Activated CD8-positive, alpha-beta memory T cell treated with anti-CD3 and anti-CD28 coated beads, Interleukin-2, amount 10 ng/mL, durations not matched to agents 7 days and 5 days (primary cell): ENCODE data around the gene RRAD. TPM values are rescaled to one million over a fixed set of nuclear protein-coding genes. Genes with fewer than 3 reads are reported as not detected.
"Not testable (repeated sequence)": the region's sequence is repeated elsewhere in the genome, so short reads cannot be mapped to it uniquely, and the experiment has no call there.

Source experiments
- ATAC-seq: fragments of 150-1000 bp; cut with Tn5 transposase; one replicate; pipeline ENCODE4 v1.10.0; 2021; ENCODE audit warnings: moderate library complexity
- CTCF ChIA-PET: fragments of 350-600 bp; sonication (Branson Sonifier 250); formaldehyde crosslinking; loops from one replicate; lab custom pipeline; 2021; ENCODE audit warnings: antibody characterized with exemption; lab: Charles Lee
- DNase-seq: peaks from one replicate; pipeline ENCODE4 v3.0.0-alpha.2; 2020
- H3K27ac Mint-ChIP-seq: one replicate; pipeline ENCODE4 v1.8.0; 2021; ENCODE audit warnings: mild to moderate bottlenecking, mixed read lengths
- H3K27me3 Mint-ChIP-seq: one replicate; pipeline ENCODE4 v1.8.0; 2021; ENCODE audit warnings: mixed read lengths
- H3K36me3 Mint-ChIP-seq: one replicate; pipeline ENCODE4 v1.8.0; 2021; ENCODE audit warnings: mild to moderate bottlenecking, mixed read lengths
- H3K4me1 Mint-ChIP-seq: one replicate; pipeline ENCODE4 v1.8.0; 2021; ENCODE audit warnings: mixed read lengths
- H3K4me3 Mint-ChIP-seq: one replicate; pipeline ENCODE4 v1.8.0; 2021; ENCODE audit warnings: mild to moderate bottlenecking, moderate library complexity, mixed read lengths
- H3K9me3 Mint-ChIP-seq: one replicate; pipeline ENCODE4 v1.8.0; 2022; ENCODE audit warnings: low read depth, mixed read lengths
- total RNA-seq, 2 experiments: library from RNA; stranded (reverse); gene quantifications; one replicate each; pipeline ENCODE4 v1.2.3, GENCODE V29; 2021

The RRAD gene
- total RNA-seq, 2 experiments from 2014 or later, result 0.55 to 2.5 TPM

DNA sequence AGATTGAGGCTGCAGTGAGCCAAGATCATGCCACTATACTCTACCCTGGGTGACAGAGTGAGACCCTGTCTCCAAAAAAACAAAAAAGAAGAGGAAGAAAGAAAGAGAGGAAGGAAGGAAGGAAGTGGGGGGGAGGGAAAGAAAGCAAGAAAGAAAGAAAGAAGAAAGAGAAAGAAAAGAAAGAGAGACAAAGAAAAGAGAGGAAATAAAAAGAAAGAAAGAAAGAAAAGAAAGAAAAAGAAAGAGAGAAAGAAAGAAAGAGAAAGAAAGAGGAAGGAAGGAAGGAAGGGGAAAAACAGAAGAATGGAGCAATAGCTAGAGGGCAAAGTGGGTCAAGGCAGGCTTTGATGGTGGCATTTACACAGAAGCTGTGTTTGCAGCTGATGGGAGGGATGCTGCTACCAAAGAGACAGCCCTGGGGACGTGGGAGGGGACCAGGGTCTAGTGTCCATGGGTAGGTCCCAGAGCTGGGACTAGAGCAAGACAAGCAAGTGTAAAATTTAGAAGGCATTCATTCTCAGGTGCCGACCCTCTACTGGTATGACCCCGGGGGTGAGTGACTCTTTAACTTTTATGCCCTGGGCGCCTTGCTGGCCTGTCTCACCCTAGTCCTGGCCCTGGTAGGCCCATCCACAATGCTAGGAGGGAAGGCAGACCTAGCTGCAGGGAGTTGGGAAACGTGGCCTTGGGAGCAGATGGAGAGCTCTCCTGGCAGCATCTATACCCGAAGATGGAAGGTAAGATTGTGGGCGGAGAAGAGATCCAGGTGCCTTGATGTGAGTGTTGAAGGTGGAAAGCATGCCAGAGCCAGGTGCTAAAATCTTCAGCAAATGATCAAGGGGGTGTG is 33.7 kb upstream of the RRAD start:
- Mint-ChIP-seq H3K36me3 (no peaks in the 10 kb centered on the region), H3K9me3 (no peaks in the 10 kb centered on the region), H3K27ac (peak overlapping the region; percentile 22), H3K27me3 (no peaks in the 10 kb centered on the region), H3K4me1 (peaks cover 31% of the 10 kb centered on the region), H3K4me3 (no peak overlapping the region)
- DNase-seq (no peak), ATAC-seq (no peak)
- CTCF ChIA-PET, result interaction anchor here (0.8 to 7.4 kb wide), 15 partner anchors 9 to 285 kb away, joined by 3 to 86 read pairs (median 5); partner anchors contain the start of genes B3GNT9, FBXL8, TMEM208 and TRADD

DNA sequence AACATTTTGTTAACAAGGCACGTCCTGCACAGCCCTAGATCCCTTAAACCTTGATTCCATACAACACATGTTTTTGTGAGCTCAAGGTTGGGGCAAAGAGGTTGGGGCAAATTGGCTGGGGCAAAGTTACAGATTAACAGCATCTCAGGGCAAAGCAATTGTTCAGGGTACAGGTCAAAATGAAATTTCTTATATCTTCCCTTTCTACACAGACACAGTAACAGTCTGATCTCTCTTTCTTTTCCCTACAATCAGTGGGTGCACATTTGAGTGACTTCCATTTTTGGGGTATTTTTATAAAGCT is 30.8 kb upstream of the RRAD start:
- CTCF ChIA-PET, result interaction anchor here (1.3 to 7.4 kb wide), 4 partner anchors 12 to 204 kb away, joined by 3 to 86 read pairs (median 17); partner anchors contain the start of genes FBXL8 and TRADD
- not testable (repeated sequence) for ATAC-seq, H3K36me3 Mint-ChIP-seq, H3K9me3 Mint-ChIP-seq, H3K4me3 Mint-ChIP-seq, DNase-seq, H3K27ac Mint-ChIP-seq
- Mint-ChIP-seq H3K4me1 (peaks cover 33% of the 10 kb centered on the region), H3K27me3 (peaks cover 15% of the 10 kb centered on the region)

DNA sequence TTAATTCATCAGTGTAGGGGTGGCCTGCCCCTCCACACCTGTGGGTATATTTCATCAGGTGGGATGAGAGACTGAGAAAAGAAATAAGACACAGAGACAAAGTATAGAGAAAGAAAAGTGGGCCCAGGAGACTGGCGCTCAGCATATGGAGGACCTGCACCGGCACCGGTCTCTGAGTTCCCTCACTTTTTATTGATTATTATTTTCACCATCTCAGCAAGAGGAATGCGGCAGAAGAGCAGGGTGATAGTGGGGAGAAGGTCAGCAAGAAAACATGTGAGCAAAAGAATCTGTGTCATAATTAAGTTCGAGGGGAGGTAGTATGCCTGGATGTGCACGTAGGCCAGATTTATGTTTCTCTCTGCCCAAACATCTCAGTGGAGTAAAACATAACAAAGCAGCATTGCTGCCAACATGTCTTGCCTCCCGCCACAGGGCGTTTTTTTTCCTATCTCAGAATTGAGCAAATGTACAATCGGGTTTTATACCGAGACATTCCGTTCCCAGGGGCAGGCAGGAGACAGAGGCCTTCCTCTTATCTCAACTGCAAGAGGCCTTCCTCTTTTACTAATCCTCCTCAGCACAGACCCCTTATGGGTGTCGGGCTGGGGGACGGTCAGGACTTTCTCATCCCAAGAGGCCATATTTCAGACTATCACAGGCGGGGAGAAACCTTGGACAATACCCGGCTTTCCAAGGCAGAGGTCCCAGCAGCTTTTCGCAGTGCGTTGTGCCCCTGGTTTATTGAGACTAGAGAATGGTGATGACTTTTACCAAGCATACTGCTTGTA is 30.2 kb upstream of the RRAD start:
- CTCF ChIA-PET, result interaction anchor here (1.3 to 7.4 kb wide), 3 partner anchors 12 to 204 kb away, joined by 3 to 86 read pairs (median 15); partner anchors contain the start of genes FBXL8 and TRADD
- H3K9me3 Mint-ChIP-seq, ATAC-seq, H3K36me3 Mint-ChIP-seq, H3K27ac Mint-ChIP-seq, H3K4me3 Mint-ChIP-seq, DNase-seq: not testable (repeated sequence)
- H3K27me3 Mint-ChIP-seq, result peaks cover 15% of the 10 kb centered on the region
- H3K4me1 Mint-ChIP-seq, result peaks cover 31% of the 10 kb centered on the region

DNA sequence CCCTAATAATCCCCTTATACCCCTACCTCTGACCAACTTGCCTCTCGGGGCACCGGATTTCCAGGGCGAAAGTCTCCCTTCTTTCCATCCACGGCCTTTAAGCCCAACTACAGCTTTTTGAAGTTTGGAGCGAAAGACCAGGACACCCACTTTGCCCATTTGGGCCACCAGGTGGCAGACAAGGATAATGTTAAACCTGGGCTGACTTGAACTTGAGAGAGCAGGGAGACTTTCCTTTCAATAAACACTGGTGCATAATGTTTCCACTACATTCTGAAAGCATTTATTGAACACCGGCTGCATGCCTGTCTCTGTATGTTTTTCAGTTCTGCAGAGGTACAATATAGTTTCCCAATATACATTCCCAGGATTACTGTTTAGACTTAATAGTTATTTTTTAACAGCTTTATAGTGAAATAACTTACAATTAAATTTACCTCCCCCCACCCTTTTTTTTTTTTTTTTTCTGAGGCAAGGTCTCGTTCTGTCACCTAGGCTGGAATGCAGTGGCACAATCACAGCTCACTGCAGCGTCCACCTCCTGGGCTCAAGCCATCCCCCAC is 28.8 kb upstream of the RRAD start:
- H3K9me3 Mint-ChIP-seq, result peaks cover 3% of the 10 kb centered on the region
- ATAC-seq (peak; percentile 89), DNase-seq (peak; percentile 88)
- peaks cover 9% of the 10 kb centered on the region for H3K36me3 Mint-ChIP-seq
- H3K4me3 Mint-ChIP-seq, result no peak overlapping the region
- H3K4me1 Mint-ChIP-seq, result peaks cover 40% of the 10 kb centered on the region
- CTCF ChIA-PET, result interaction anchor here (0.5 to 2.3 kb wide), 32 partner anchors 11 to 488 kb away, joined by 3 to 13 read pairs (median 4); partner anchors contain the start of genes B3GNT9, FBXL8, HSF4 and PDP2
- no peak overlapping the region for H3K27ac Mint-ChIP-seq
- peaks cover 21% of the 10 kb centered on the region for H3K27me3 Mint-ChIP-seq

DNA sequence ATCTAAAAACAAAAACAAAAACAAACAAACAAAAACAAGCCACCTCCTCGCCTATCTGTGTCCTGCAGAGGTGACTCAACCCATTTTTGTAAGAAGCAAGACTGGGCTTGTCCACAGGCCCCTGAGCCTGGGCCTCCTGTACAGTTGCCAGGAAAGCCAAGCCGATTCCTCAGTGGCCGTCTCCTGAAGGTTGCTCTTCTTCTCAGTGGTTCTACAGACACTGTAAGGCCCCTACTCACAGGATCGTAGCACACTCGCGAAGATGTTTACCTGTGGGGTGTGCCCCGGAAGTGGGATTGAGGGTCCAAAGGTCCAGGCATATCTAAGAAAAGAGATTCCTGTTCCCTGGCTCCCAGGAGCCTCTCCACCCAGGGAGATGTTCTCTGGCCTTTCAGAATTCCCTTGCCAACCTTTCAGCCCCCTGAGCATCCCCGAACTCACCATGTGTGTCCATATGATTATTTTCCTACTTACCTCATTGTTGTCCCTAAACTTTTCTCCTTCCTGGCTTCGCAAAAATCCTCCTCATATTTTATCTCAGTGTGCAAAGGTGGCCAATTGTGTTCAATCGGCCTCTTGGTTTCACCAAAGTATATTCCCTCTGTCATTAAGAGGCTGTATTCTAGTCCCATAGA is 28.2 kb upstream of the RRAD start:
- peaks cover 23% of the 10 kb centered on the region for H3K27me3 Mint-ChIP-seq
- CTCF ChIA-PET, result interaction anchor here (0.5 to 2.3 kb wide), 36 partner anchors 7 to 488 kb away, joined by 3 to 13 read pairs (median 4); partner anchors contain the start of genes B3GNT9, CES3, FBXL8 and HSF4
- no peak overlapping the region for H3K27ac Mint-ChIP-seq
- peaks cover 3% of the 10 kb centered on the region for H3K9me3 Mint-ChIP-seq
- ATAC-seq (no peak), DNase-seq (no peak)
- peaks cover 9% of the 10 kb centered on the region for H3K36me3 Mint-ChIP-seq
- H3K4me1 Mint-ChIP-seq, result peaks cover 36% of the 10 kb centered on the region
- H3K4me3 Mint-ChIP-seq, result no peak overlapping the region

DNA sequence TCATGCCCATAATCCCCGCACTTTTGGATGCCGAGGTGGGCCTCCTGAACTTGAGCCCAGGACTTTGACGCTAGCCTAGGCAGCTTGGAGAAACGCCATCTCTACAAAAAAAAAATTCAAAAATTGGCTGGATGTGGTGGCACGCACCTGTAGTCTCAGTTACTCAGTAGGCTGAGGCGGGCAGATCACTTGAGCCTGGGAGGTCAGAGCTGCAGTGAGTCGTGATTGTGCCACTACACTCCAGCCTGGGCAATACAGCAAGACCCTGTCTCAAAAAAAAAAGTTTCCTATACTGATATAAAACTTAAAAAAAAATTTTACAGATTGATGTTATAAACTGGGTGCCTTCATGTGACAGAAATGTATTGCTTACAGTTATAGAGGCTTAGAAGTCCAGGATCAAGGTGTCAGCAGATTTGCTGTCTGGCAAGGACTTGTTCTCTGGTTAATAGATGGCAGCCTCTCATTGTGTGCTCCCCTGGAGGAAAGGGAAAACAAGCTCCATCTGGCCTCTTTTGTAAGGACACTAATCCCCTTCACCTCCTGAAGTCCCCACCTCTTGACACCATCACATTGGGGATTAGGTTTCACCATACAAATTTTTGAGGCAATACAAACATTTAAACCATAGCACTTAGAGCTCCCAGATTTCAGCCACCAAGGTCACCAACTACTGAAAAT is 27.2 kb upstream of the RRAD start:
- peaks cover 9% of the 10 kb centered on the region for H3K36me3 Mint-ChIP-seq
- H3K27ac Mint-ChIP-seq, result no peak overlapping the region
- CTCF ChIA-PET, result interaction anchor here (1.0 to 2.3 kb wide), 14 partner anchors 8 to 475 kb away, joined by 3 to 8 read pairs (median 4); partner anchors contain the start of gene CES3
- DNase-seq (no peak), ATAC-seq (no peak)
- peaks cover 3% of the 10 kb centered on the region for H3K9me3 Mint-ChIP-seq
- H3K4me1 Mint-ChIP-seq, result peaks cover 34% of the 10 kb centered on the region
- no peak overlapping the region for H3K4me3 Mint-ChIP-seq
- H3K27me3 Mint-ChIP-seq, result peaks cover 28% of the 10 kb centered on the region

DNA sequence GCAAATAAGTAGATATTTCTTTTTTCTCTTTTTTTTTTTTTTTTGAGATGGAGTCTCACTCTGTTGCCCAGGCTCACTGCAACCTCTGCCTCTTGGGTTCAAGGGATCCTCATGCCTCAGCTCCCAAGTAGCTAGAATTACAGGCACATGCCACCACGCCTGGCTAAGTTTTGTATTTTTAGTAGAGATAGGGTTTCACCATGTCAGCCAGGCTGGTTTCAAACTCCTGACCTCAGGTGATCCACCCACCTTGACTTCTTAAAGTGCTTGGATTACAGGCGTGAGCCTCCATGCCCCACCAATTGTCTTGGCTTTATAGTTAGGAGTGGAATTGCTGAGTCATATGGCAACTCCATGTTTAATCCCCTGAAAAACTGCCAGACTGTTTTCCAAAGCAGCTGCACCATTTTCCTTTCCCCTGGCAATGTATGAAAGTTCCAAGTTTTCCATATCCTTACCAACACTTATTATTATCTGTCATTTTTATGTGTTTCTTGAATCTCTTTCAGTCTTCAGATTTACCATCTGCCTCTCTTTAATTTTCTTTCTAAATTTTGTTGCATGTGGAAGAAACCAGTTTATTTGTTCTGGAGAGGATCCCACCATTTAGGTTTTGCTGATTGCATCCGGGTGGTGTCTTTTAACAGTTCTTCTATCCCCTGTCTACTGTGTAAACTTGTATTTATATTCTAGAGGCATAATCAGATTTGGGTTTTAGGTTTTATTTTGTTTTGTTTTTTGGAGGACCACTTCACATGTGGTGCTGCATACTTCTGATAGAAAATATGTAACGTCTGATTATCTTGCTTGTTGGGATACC is 25.8 kb upstream of the RRAD start:
- Mint-ChIP-seq H3K9me3 (peaks cover 3% of the 10 kb centered on the region), H3K27me3 (peaks cover 28% of the 10 kb centered on the region), H3K4me1 (peaks cover 39% of the 10 kb centered on the region), H3K36me3 (peaks cover 9% of the 10 kb centered on the region), H3K27ac (no peak overlapping the region), H3K4me3 (no peak overlapping the region)
- CTCF ChIA-PET, result interaction anchor here (0.9 to 6.0 kb wide), 5 partner anchors 8 to 234 kb away, joined by 3 to 34 read pairs (median 6); partner anchors contain the start of gene CES3
- DNase-seq (no peak), ATAC-seq (no peak)

DNA sequence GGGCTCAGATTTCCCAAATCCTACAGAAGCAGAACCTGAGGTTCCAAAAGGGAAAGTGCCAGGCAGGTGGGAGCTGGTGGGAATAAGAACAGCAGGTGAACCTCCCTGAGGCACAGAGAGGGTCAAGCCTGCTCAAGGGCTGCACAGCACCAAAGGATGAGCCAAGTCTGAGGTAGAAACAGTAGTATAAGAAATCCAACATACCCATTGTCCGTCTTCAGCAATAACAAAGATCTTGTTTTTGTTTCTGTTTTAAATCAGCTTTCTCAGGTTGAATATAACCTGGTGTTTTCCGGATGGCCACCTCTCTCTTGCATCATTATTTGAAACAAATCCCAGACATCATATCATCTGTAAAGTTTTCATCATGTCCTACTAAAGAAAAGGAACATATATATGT is 25.1 kb upstream of the RRAD start:
- H3K36me3 Mint-ChIP-seq, result peaks cover 9% of the 10 kb centered on the region
- no peak for DNase-seq
- H3K27ac Mint-ChIP-seq, result no peak overlapping the region
- H3K4me1 Mint-ChIP-seq, result peaks cover 39% of the 10 kb centered on the region
- H3K9me3 Mint-ChIP-seq, result peaks cover 3% of the 10 kb centered on the region
- CTCF ChIA-PET, result interaction anchor here (1.3 to 6.0 kb wide), 5 partner anchors 8 to 277 kb away, joined by 3 to 34 read pairs (median 6); partner anchors contain the start of genes CES3 and TMEM208
- ATAC-seq, result no peak
- no peak overlapping the region for H3K4me3 Mint-ChIP-seq
- peaks cover 28% of the 10 kb centered on the region for H3K27me3 Mint-ChIP-seq

DNA sequence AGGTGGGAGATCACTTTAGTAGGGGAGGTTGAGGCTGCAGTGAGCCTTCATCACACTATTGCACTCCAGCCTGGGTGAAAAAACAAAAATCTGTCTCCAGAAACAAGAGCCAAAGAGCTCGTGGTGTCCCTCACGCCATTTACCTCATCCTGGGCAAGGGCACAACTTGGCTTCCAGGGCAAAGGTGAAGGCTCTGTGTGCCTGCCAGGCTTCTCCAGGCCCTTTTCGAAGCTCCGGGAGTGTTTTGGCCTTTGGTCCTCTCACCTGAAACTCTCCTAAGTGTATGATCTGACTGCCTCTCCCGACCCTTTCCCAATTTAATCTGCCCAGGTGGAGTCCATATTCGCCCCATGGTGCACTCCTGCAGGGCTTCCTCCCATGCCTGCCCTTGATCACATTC is 24.1 kb upstream of the RRAD start:
- H3K4me1 Mint-ChIP-seq, result peaks cover 39% of the 10 kb centered on the region
- DNase-seq (no peak), ATAC-seq (no peak)
- H3K36me3 Mint-ChIP-seq, result peaks cover 9% of the 10 kb centered on the region
- peaks cover 28% of the 10 kb centered on the region for H3K27me3 Mint-ChIP-seq
- CTCF ChIA-PET, result interaction anchor here (1.0 to 6.0 kb wide), 5 partner anchors 9 to 278 kb away, joined by 3 to 34 read pairs (median 6); partner anchors contain the start of genes CES3 and TMEM208
- H3K4me3 Mint-ChIP-seq, result no peak overlapping the region
- H3K9me3 Mint-ChIP-seq, result peaks cover 3% of the 10 kb centered on the region
- H3K27ac Mint-ChIP-seq, result no peak overlapping the region

DNA sequence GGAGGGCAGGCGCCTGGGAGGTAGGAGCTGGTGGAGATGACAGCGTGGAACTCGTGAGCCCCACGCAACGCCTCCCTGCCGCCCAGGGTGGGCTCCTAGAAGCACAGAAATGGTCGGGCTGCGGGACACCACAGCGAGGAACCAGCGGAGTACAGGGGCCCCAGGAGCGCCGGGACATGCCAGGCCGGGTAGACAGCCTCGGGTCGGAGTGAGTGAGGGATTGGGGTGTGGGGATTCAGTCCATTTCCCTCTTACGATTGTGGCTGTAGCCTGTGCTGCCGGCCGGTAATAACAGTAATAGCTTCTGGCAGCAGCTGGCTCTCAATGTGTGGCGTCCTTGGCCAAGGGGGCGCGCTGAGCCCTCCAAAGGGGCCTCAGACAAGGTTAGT is 23.5 kb upstream of the RRAD start:
- CTCF ChIA-PET, result interaction anchor here (1.0 to 6.0 kb wide), 6 partner anchors 10 to 278 kb away, joined by 3 to 34 read pairs (median 4); partner anchors contain the start of genes CES3 and TMEM208
- no peak overlapping the region for H3K27ac Mint-ChIP-seq
- H3K36me3 Mint-ChIP-seq, result peaks cover 9% of the 10 kb centered on the region
- DNase-seq (no peak), ATAC-seq (no peak)
- peaks cover 35% of the 10 kb centered on the region for H3K4me1 Mint-ChIP-seq
- H3K4me3 Mint-ChIP-seq, result peak overlapping the region; percentile 79
- H3K27me3 Mint-ChIP-seq, result peaks cover 26% of the 10 kb centered on the region
- peaks cover 3% of the 10 kb centered on the region for H3K9me3 Mint-ChIP-seq

DNA sequence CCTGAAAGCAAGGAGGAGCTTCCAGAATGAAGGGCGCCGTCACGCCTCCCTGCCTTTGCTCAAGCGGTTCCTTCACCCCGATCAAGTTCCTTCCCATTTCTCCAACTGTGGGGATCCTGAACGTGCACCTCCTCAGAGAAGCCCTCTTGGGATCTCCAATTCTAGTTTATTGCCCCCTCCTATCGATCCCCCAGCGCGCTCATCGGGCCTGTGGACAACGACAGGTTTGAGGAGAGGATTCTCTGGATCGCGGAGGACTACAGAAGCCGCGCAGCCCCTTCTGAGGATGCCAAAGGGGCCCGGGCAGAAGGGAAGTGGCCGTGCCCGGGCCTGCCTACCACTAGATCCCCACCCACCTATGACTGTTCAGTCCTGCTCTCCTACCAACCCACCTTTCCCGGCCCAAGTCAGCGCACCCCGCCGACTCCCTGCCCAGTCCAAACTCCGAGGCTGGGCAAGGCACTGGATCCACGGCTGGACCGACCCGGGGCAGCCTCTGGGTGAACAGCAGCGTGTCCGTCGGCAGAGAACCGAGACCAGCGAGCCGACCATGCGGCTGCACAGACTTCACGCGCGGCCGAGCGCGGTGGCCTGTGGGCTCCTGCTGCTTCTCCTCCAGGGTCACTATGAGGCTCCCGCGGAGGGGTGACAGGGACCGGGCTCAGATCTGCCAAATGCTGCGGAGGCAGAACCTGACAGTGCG is 22.9 kb upstream of the RRAD start:
- H3K27ac Mint-ChIP-seq, result peak overlapping the region; percentile 57
- H3K4me3 Mint-ChIP-seq, result peak overlapping the region; percentile 79
- DNase-seq, result no peak
- H3K36me3 Mint-ChIP-seq, result peaks cover 9% of the 10 kb centered on the region
- peaks cover 33% of the 10 kb centered on the region for H3K4me1 Mint-ChIP-seq
- CTCF ChIA-PET, result interaction anchor here (1.0 to 6.0 kb wide), 11 partner anchors 11 to 236 kb away, joined by 3 to 34 read pairs (median 4); partner anchors contain the start of genes CES3 and CIAO2B
- peak; percentile 28 for ATAC-seq
- peaks cover 3% of the 10 kb centered on the region for H3K9me3 Mint-ChIP-seq
- peaks cover 21% of the 10 kb centered on the region for H3K27me3 Mint-ChIP-seq
